Measurements from ENCODE around the gene NMNAT1. TPM values are rescaled to one million over a fixed set of nuclear protein-coding genes. Genes with fewer than 3 reads are reported as not detected.
A peak's percentile ranks its signal among the peaks of the same experiment; 100 is the strongest.

Gene NMNAT1
- total and polyA plus RNA-seq, 11 donors: 11.0 to 24.2 (median 16.8) TPM

DNA sequence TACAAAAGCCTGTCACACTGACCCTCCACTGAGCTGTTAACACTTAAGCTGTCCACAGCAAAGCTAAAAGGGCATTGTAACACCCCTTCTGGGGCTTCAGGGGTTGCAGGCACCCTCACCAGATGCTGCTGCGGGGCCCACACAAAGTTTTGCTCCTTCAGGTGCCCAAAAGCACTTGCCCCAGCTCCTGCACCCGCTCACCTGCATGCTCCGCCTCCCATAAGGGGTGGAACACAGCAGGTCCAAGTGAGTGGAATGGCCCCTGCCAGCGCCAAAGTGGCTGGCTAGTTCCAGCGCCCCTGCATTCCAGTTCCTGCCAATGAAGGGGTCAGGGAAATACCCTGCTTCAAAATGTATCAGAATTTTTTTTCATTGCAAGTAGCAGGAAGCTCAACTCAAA is 46.5 kb downstream of the NMNAT1 start:
- 91 to 98% (median 96%) methylated on average over 5 of the region's 5 CpGs for WGBS, 4 donors
- intact Hi-C loops (cut with DNase I): loop anchor here in 2 of 10 donors (5.0 kb wide), 1 partner anchor 37 kb away; no protein-coding TSS in a partner anchor
- H3K27ac ChIP-seq: peak overlapping the region in 9 of 12 donors; percentile 24 to 87 (median 78)
- ATAC-seq (no peak), DNase-seq (no peak)
- H3K4me1 ChIP-seq: peaks cover 0 to 44% (median 24%) of the 10 kb centered on the region in 12 donors
- TF ChIP-seq, protein P1, sequence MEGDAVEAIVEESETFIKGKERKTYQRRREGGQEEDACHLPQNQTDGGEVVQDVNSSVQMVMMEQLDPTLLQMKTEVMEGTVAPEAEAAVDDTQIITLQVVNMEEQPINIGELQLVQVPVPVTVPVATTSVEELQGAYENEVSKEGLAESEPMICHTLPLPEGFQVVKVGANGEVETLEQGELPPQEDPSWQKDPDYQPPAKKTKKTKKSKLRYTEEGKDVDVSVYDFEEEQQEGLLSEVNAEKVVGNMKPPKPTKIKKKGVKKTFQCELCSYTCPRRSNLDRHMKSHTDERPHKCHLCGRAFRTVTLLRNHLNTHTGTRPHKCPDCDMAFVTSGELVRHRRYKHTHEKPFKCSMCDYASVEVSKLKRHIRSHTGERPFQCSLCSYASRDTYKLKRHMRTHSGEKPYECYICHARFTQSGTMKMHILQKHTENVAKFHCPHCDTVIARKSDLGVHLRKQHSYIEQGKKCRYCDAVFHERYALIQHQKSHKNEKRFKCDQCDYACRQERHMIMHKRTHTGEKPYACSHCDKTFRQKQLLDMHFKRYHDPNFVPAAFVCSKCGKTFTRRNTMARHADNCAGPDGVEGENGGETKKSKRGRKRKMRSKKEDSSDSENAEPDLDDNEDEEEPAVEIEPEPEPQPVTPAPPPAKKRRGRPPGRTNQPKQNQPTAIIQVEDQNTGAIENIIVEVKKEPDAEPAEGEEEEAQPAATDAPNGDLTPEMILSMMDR (IDR thresholded peaks at IDR 0.05): no peak
- no peak for TF ChIP-seq POLR2A (IDR thresholded peaks at IDR 0.05)
- H3K4me3 ChIP-seq: no peak overlapping the region
- peaks cover 0 to 6% (median 0%) of the 10 kb centered on the region in 9 donors for H3K36me3 ChIP-seq
- H3K27me3 ChIP-seq: no peaks in the 10 kb centered on the region
- H3K9me3 ChIP-seq: no peaks in the 10 kb centered on the region

DNA sequence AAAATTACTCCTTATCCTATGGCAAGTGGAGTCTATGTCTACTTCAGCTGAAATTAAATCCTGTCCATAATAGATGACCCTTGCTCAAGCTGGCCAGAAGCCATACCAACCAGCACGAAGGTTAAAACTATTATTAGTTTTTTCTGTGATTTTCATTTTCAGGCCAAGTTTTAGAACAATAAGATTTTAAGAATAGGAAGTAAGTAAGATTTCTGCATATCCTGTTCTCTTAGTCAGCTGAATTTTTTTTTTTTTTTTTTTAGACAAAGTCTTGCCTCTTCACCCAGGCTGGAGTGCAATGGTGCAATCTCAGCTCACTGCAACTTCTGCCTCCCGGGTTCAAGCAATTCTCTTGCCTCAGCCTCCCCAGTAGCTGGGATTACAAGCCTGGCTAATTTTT is 47.7 kb downstream of the NMNAT1 start:
- peak overlapping the region in 11 of 12 donors; percentile 40 to 89 (median 79) for H3K27ac ChIP-seq
- peak in 4 of 5 donors; percentile 47 to 59 (median 53) for DNase-seq
- WGBS, 4 donors: 27 to 46% (median 39%) methylated on average over 2 of the region's 2 CpGs

DNA sequence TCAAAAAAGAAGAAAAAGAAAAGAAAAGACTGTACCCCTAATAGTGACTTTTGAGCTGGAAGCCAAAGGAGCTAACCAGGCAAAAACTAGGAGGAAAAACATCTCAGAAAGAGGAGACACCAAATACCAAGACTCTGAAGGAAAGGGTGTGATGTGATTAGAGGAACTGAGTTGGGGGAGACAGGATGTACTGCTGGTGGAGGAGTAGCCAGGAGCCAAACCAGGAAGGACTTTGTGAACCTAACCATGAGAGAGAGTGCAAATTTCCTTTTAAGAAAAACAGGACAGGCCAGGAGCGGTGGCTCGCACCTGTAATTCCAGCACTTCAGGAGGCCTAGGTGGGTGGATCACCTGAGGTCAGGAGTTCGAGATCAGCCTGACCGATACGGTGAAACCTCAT is 49.6 kb downstream of the NMNAT1 start:
- Histone ChIP-seq H3K4me1 (peaks cover 0 to 52% (median 26%) of the 10 kb centered on the region in 12 donors), H3K4me3 (peak overlapping the region in 2 of 12 donors; percentile 10 to 26), H3K27me3 (peaks cover 0 to 16% (median 4%) of the 10 kb centered on the region in 9 donors), H3K27ac (peak overlapping the region; percentile 40 to 89 (median 78)), H3K36me3 (no peaks in the 10 kb centered on the region), H3K9me3 (no peaks in the 10 kb centered on the region)
- peak in 2 of 5 donors; percentile 14 to 22 for DNase-seq
- 53 to 74% (median 62%) methylated on average over 5 of the region's 5 CpGs for WGBS, 4 donors
- ATAC-seq: peak in 3 of 4 donors; percentile 48 to 83 (median 48)
- TF ChIP-seq POLR2A (IDR thresholded peaks at IDR 0.05): peak in 1 of 2 donors; percentile 33
- TF ChIP-seq, protein P1 (IDR thresholded peaks at IDR 0.05): no peak
- intact Hi-C loops (cut with DNase I): loop anchor here in 1 of 10 donors (5.0 kb wide), 1 partner anchor 41 kb away; no protein-coding TSS in a partner anchor

More for the DNA sequence above, 47.7 kb downstream of the NMNAT1 start:
- intact Hi-C loops (cut with DNase I): loop anchor here in 1 of 10 donors (5.0 kb wide), 1 partner anchor 39 kb away; no protein-coding TSS in a partner anchor
- Histone ChIP-seq H3K27me3 (no peaks in the 10 kb centered on the region), H3K4me1 (peaks cover 0 to 44% (median 22%) of the 10 kb centered on the region in 12 donors), H3K4me3 (peak overlapping the region in 2 of 12 donors; percentile 8 to 25), H3K9me3 (no peaks in the 10 kb centered on the region), H3K36me3 (peaks cover 0 to 4% (median 0%) of the 10 kb centered on the region in 9 donors)
- peak; percentile 56 to 86 (median 73) for ATAC-seq
- TF ChIP-seq POLR2A (IDR thresholded peaks at IDR 0.05): no peak
- TF ChIP-seq, protein P1 (IDR thresholded peaks at IDR 0.05): no peak

- intact Hi-C loops (cut with DNase I): loop anchor here in 1 of 10 donors (5.0 kb wide), 1 partner anchor 41 kb away; no protein-coding TSS in a partner anchor
- Histone ChIP-seq H3K27ac (peak overlapping the region; percentile 40 to 89 (median 78)), H3K36me3 (no peaks in the 10 kb centered on the region), H3K9me3 (no peaks in the 10 kb centered on the region), H3K4me3 (no peak overlapping the region), H3K4me1 (peaks cover 0 to 55% (median 26%) of the 10 kb centered on the region in 12 donors), H3K27me3 (peaks cover 0 to 22% (median 5%) of the 10 kb centered on the region in 9 donors)
- no peak for DNase-seq
- ATAC-seq: no peak
- TF ChIP-seq POLR2A (IDR thresholded peaks at IDR 0.05): no peak
- TF ChIP-seq, protein P1 (IDR thresholded peaks at IDR 0.05): no peak
- WGBS, 4 donors: 70 to 81% (median 75%) methylated on average over 7 of the region's 7 CpGs
These were observed 50.3 kb downstream of the NMNAT1 start for GRCh38 chr1:9993561-9994075.

Measured in heart left ventricle (tissue), 16 donors.